ENCODE results near the gene SLC30A4. TPM values are rescaled to one million over a fixed set of nuclear protein-coding genes. Genes with fewer than 3 reads are reported as not detected.

The SLC30A4 gene
- total RNA-seq, 4 donors from 2014 or later: 12.5 to 15.9 (median 13.6) TPM

DNA sequence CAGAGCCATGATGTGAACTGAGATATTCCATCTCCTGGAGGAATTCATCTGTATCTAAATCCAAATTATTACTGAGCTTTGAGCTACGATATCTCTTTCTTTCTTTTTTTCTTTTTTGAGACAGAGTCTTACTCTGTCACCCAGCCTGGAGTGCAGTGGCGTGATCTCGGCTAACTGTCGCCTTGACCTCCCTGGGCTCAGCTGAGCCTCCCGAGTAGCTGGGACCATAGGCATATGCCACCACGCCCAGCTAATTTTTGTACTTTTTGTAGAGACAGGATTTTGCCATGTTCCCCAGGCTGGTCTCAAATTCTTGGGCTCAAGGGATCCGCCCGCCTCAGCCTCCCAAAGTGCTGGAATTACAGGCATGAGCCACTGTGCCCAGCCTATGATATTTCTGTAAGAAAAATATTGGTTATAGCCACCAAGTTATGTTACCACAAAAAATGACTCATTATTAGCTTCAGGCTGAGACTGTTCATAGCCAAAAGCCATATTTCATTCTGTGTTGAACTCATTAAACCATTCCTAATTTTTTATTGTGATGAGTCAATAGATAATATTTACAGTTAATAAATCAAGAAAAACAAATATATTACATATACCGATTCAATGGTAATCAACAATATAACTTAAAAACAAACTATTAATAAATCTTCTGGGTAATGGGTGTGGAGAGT lies 27.1 kb upstream of the SLC30A4 start:
- Histone ChIP-seq H3K27me3 (no peaks in the 10 kb centered on the region), H3K36me3 (no peaks in the 10 kb centered on the region), H3K27ac (no peak overlapping the region), H3K4me1 (no peaks in the 10 kb centered on the region), H3K4me3 (replicated peaks in 1 of 3) (no peak overlapping the region), H3K9me3 (no peaks in the 10 kb centered on the region)
- TF ChIP-seq POLR2A (IDR thresholded peaks at IDR 0.05): no peak
- TF ChIP-seq, protein P1, sequence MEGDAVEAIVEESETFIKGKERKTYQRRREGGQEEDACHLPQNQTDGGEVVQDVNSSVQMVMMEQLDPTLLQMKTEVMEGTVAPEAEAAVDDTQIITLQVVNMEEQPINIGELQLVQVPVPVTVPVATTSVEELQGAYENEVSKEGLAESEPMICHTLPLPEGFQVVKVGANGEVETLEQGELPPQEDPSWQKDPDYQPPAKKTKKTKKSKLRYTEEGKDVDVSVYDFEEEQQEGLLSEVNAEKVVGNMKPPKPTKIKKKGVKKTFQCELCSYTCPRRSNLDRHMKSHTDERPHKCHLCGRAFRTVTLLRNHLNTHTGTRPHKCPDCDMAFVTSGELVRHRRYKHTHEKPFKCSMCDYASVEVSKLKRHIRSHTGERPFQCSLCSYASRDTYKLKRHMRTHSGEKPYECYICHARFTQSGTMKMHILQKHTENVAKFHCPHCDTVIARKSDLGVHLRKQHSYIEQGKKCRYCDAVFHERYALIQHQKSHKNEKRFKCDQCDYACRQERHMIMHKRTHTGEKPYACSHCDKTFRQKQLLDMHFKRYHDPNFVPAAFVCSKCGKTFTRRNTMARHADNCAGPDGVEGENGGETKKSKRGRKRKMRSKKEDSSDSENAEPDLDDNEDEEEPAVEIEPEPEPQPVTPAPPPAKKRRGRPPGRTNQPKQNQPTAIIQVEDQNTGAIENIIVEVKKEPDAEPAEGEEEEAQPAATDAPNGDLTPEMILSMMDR (IDR thresholded peaks at IDR 0.05): no peak
- 92% methylated on average over 9 of the region's 9 CpGs for WGBS, 2 donors
- no peak for DNase-seq
- intact Hi-C loops (cut with DNase I): no loop called here

DNA sequence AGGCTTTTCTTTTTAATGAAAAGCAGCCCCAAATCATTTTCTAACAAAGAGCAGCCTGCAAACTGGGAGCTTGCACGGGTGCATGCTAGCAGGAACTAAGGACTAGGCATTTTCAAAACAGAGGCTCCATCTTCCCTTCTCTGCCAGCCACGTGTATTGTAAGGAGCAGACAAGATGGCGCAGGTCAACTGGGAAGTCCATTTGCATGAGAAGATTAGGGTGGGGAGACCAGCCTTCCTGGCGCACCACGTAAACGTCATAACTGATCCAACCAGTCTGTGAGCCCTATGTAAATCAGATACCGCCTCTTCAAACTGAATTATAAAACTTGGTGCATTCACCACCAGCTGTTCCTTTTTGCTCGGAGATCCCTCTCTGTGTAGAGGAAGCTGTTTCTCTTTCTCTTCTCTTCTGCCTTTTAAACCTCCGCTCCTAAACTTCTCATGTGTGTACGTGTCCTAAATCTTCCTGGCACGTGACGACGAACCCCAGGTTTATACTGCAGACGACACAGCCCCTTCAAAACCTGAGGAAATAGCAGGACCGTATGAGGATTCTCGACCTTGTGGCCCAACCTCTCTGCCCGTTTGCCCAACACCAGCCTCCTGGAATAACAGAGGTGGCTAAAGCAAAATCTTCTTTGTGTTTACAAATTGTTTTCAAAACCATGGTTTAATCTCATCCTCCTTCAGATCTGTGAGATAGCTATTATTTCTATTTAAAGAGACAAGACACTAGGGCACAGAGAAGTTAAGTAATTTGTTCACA lies 26.4 kb upstream of the SLC30A4 start:
- 87% methylated on average over 17 of the region's 17 CpGs for WGBS, 2 donors
- intact Hi-C loops (cut with DNase I): no loop called here
- Histone ChIP-seq H3K27ac (no peak overlapping the region), H3K4me1 (no peaks in the 10 kb centered on the region), H3K27me3 (no peaks in the 10 kb centered on the region), H3K4me3 (replicated peaks in 1 of 3) (no peak overlapping the region), H3K36me3 (no peaks in the 10 kb centered on the region), H3K9me3 (no peaks in the 10 kb centered on the region)
- DNase-seq: no peak
- TF ChIP-seq, protein P1 (IDR thresholded peaks at IDR 0.05): no peak
- TF ChIP-seq POLR2A (IDR thresholded peaks at IDR 0.05): no peak

GRCh38 chr15:45546789-45547188 lies 24.2 kb upstream of the SLC30A4 start:
- no peak overlapping the region for H3K27ac ChIP-seq
- intact Hi-C loops (cut with DNase I): no loop called here
- no peaks in the 10 kb centered on the region for H3K4me1 ChIP-seq
- H3K27me3 ChIP-seq: no peaks in the 10 kb centered on the region
- no peaks in the 10 kb centered on the region for H3K9me3 ChIP-seq
- WGBS, 2 donors: 87 to 93% methylated on average over 7 of the region's 7 CpGs
- no peak for DNase-seq
- TF ChIP-seq POLR2A (IDR thresholded peaks at IDR 0.05): no peak
- TF ChIP-seq, protein P1 (IDR thresholded peaks at IDR 0.05): no peak
- H3K36me3 ChIP-seq: no peaks in the 10 kb centered on the region
- H3K4me3 ChIP-seq (replicated peaks in 1 of 3): no peak overlapping the region

- WGBS, 2 donors: 93 to 94% methylated on average over 4 of the region's 4 CpGs
- H3K4me3 ChIP-seq (replicated peaks in 1 of 3): no peak overlapping the region
- no peaks in the 10 kb centered on the region for H3K4me1 ChIP-seq
- H3K36me3 ChIP-seq: no peaks in the 10 kb centered on the region
- no peak for DNase-seq
- TF ChIP-seq, protein P1 (IDR thresholded peaks at IDR 0.05): no peak
- TF ChIP-seq POLR2A (IDR thresholded peaks at IDR 0.05): no peak
- H3K27me3 ChIP-seq: no peaks in the 10 kb centered on the region
- no peak overlapping the region for H3K27ac ChIP-seq
- H3K9me3 ChIP-seq: no peaks in the 10 kb centered on the region
- intact Hi-C loops (cut with DNase I): no loop called here
Observed at GRCh38 chr15:45544266-45545023, 21.9 kb upstream of the SLC30A4 start.

All from thyroid gland (tissue), 4 donors.